CD4-positive, alpha-beta T cell (primary cell): Measurements from ENCODE around the gene RNF223. TPM values are rescaled to one million over a fixed set of nuclear protein-coding genes. Genes with fewer than 3 reads are reported as not detected.
"Not testable (repeated sequence)": the region's sequence is repeated elsewhere in the genome, so short reads cannot be mapped to it uniquely, and the experiment has no call there.

Experiments
- ATAC-seq: fragments of 200-7000 bp; cut with Tn5 transposase; one replicate; pipeline ENCODE4 v1.10.0; 2022; ENCODE audit warnings: mild to moderate bottlenecking; ENCODE audit not compliant: poor library complexity
- CTCF ChIA-PET: fragments of 350-600 bp; sonication (Branson Sonifier 250); formaldehyde crosslinking; loops from one replicate; lab custom pipeline; 2021; ENCODE audit warnings: antibody characterized with exemption, inconsistent platforms; lab: Charles Lee
- POLR2A ChIA-PET: fragments of 350-600 bp; sonication (Branson Sonifier 250); formaldehyde crosslinking; loops from one replicate; lab custom pipeline; 2021; ENCODE audit warnings: antibody characterized with exemption, inconsistent platforms; lab: Charles Lee
- DNase-seq, 14 experiments: peaks; one replicate each; pipeline ENCODE4 v3.0.0-alpha.2; 2013 to 2020; ENCODE audit warnings: mixed read lengths in 2 of 14
- H3K27ac ChIP-seq, 2 donors: one replicate each; pipeline versions ENCODE4 v1.5.1 to v1.7.0; 2013; ENCODE audit warnings: low read length in 2 of 2, low read depth in 1 of 2, mild to moderate bottlenecking in 1 of 2
- H3K27me3 ChIP-seq, 2 experiments: 1 replicate in 1 of 2; 2 replicates in 1 of 2; pipeline versions ENCODE4 v1.6.1 to v1.7.0; 2013; ENCODE audit warnings: low read length in 2 of 2, control low read depth in 1 of 2, mild to moderate bottlenecking in 1 of 2, moderate library complexity in 1 of 2; ENCODE audit not compliant: insufficient read depth in 2 of 2, control insufficient read depth in 1 of 2
- H3K36me3 ChIP-seq: one replicate; pipeline ENCODE4 v1.6.1; 2013; ENCODE audit warnings: low read length, control low read depth; ENCODE audit not compliant: insufficient read depth
- H3K4me1 ChIP-seq: one replicate; pipeline ENCODE4 v1.6.1; 2013; ENCODE audit warnings: low read length, control low read depth; ENCODE audit not compliant: insufficient read depth
- H3K4me3 ChIP-seq: one replicate; pipeline ENCODE4 v1.5.1; 2013; ENCODE audit warnings: mild to moderate bottlenecking, low read length, moderate library complexity
- H3K9me3 ChIP-seq, 2 experiments: 1 replicate in 1 of 2; 2 replicates in 1 of 2; pipeline versions ENCODE4 v1.6.1 to v1.7.0; 2013; ENCODE audit warnings: low read length in 2 of 2, mild to moderate bottlenecking in 2 of 2, control low read depth in 1 of 2, moderate library complexity in 1 of 2; ENCODE audit not compliant: control insufficient read depth in 1 of 2, insufficient read depth in 1 of 2
- H3K27ac Mint-ChIP-seq: one replicate; pipeline ENCODE4 v1.8.0; 2020; ENCODE audit warnings: mixed read lengths
- H3K27me3 Mint-ChIP-seq: one replicate; pipeline ENCODE4 v1.8.0; 2021; ENCODE audit warnings: mixed read lengths
- H3K36me3 Mint-ChIP-seq: one replicate; pipeline ENCODE4 v1.8.0; 2021; ENCODE audit warnings: low read depth, mixed read lengths
- H3K4me1 Mint-ChIP-seq: one replicate; pipeline ENCODE4 v1.8.0; 2021; ENCODE audit warnings: low read depth, mixed read lengths
- H3K4me3 Mint-ChIP-seq: one replicate; pipeline ENCODE4 v1.8.0; 2020; ENCODE audit warnings: mild to moderate bottlenecking, mixed read lengths
- H3K9me3 Mint-ChIP-seq: one replicate; pipeline ENCODE4 v1.8.0; 2020; ENCODE audit warnings: mixed read lengths
- intact Hi-C, 2 experiments: fragments of 100-400 bp; cut with DNase I in 1 of 2; cut with micrococcal nuclease in 1 of 2; formaldehyde crosslinking; loops; one replicate each; pipeline versions ENCODE4 v1.15.1 to v1.9.0; 2023 to 2025; cut with DNase I, micrococcal nuclease
- total RNA-seq, 174 experiments: library from RNA in 2 of 174; stranded (reverse) in 2 of 174; gene quantifications; one replicate each; pipeline ENCODE4 v1.2.3 and lab custom pipeline; 2021 to 2026
- TF ChIP-seq, protein P1 (sequence below): fragments of 200-600 bp; IDR thresholded peaks from one replicate; pipeline ENCODE4 v1.8.0; 2022; ENCODE audit warnings: antibody characterized with exemption, mild to moderate bottlenecking

Gene RNF223
- total RNA-seq, 2 experiments from 2014 or later: not detected

DNA sequence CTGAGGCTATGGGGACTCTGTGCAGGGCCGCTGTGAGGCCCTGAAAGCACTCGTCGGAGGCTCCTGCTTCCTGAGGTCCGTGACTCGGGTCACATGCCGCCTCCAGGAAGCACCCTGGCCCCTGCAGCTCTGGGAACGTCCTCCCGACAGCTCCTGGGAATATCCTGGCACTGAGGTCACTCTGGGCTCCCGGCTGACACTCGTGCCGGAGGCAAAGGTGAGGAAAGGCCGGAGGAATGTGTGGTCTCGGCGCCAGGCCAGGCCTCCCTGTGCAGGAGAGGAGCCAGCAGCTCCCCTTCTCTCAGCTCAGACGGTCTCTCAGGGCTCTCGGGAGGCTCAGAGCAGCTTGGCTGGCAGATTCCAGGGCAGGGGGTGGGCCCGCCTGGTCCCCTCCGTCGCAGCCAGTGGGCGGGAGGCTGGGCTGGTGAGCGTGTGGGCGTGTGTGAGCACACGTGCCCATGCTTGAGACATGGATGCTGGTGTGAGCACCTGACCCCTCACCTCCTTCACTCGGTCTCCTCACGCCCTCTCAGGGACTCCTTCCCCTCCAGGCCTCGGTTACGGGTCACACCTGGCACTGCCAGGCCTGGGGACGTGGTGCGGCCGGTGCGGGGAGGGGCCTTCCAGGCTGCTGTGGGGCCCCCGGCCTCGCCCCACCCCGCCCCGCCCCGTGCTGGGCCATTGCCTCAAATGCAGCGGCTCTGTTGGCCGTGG is 5.5 kb upstream of the RNF223 start:
- TF ChIP-seq, protein P1, sequence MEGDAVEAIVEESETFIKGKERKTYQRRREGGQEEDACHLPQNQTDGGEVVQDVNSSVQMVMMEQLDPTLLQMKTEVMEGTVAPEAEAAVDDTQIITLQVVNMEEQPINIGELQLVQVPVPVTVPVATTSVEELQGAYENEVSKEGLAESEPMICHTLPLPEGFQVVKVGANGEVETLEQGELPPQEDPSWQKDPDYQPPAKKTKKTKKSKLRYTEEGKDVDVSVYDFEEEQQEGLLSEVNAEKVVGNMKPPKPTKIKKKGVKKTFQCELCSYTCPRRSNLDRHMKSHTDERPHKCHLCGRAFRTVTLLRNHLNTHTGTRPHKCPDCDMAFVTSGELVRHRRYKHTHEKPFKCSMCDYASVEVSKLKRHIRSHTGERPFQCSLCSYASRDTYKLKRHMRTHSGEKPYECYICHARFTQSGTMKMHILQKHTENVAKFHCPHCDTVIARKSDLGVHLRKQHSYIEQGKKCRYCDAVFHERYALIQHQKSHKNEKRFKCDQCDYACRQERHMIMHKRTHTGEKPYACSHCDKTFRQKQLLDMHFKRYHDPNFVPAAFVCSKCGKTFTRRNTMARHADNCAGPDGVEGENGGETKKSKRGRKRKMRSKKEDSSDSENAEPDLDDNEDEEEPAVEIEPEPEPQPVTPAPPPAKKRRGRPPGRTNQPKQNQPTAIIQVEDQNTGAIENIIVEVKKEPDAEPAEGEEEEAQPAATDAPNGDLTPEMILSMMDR: no peak
- ChIA-PET POLR2A (interaction anchor here (1.0 kb wide), 1 partner anchor 11 kb away, joined by 3 read pairs; no protein-coding TSS in a partner anchor), CTCF (no interaction called here)
- no peaks in the 10 kb centered on the region for H3K9me3 Mint-ChIP-seq
- Histone ChIP-seq H3K4me3 (peak overlapping the region; percentile 35), H3K27me3 (peaks cover 13 to 14% of the 10 kb centered on the region in 2 experiments), H3K36me3 (no peaks in the 10 kb centered on the region), H3K9me3 (peaks cover 0 to 10% of the 10 kb centered on the region in 2 experiments), H3K4me1 (peaks cover 14% of the 10 kb centered on the region), H3K27ac (no peak overlapping the region)
- H3K27ac Mint-ChIP-seq: no peak overlapping the region
- H3K4me3 Mint-ChIP-seq: peak overlapping the region; percentile 20
- no peaks in the 10 kb centered on the region for H3K36me3 Mint-ChIP-seq
- intact Hi-C loops: no loop called here
- DNase-seq (peak in 6 of 14 experiments; percentile 14 to 65 (median 32)), ATAC-seq (peak; percentile 78)
- H3K4me1 Mint-ChIP-seq: no peaks in the 10 kb centered on the region
- H3K27me3 Mint-ChIP-seq: peaks cover 3% of the 10 kb centered on the region

DNA sequence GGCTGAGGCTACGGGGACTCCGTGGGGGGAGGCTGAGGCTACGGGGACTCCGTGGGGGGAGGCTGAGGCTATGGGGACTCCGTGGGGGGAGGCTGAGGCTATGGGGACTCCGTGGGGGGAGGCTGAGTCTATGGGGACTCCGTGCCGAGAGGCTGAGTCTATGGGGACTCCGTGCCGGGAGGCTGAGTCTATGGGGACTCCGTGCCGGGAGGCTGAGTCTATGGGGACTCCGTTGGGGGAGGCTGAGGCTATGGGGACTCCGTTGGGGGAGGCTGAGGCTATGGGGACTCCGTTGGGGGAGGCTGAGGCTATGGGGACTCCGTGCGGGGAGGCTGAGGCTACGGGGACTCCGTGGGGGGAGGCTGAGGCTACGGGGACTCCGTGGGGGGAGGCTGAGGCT is 3.3 kb upstream of the RNF223 start:
- intact Hi-C loops: not testable (repeated sequence)

DNA sequence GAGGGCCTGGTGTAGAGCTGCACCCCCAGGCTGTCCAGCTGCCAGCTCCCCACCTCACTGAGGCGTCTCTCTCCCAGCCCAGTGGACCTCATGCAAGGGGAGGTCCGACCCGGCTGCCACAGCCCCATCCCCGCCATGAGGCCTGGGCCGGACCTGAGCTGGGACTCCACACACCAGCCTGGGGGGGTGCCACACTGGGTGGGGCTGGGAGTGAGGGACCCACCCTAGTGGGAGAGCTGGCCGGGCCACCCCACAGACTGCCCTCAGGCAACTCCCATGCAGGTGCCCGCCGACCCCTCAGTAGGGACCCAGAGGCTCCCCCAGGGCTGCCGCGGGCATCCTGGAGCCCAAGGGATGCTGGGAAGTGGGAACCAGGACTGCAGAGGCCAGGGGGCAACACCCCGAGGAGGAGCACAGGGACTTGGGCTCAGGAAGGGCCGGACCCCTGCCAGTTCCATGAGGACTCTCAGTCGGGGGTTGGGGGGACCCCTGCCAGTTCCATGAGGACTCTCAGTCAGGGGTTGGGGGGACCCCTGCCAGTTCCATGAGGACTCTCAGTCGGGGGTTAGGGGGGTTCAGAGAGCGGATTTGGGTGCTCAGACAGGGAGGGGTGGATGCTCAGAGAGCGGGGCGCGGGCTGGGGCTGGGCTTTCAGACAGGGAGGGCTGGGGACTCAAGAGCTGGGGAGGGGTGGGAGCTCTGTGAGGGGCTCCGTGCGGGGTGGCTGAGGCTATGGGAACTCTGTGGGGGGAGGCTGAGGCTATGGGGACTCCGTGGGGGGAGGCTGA is 1.2 kb upstream of the RNF223 start:
- peak in 1 of 14 experiments; percentile 4 for DNase-seq
- TF ChIP-seq, protein P1: no peak
- H3K27ac ChIP-seq: no peak overlapping the region
- Mint-ChIP-seq H3K27ac (no peak overlapping the region), H3K4me1 (no peaks in the 10 kb centered on the region), H3K27me3 (peaks cover 6% of the 10 kb centered on the region), H3K4me3 (no peak overlapping the region), H3K36me3 (no peaks in the 10 kb centered on the region), H3K9me3 (no peaks in the 10 kb centered on the region)
- peaks cover 0 to 10% of the 10 kb centered on the region in 2 experiments for H3K9me3 ChIP-seq
- POLR2A ChIA-PET: no interaction called here
- CTCF ChIA-PET: no interaction called here
- intact Hi-C loops: no loop called here
- ATAC-seq: no peak
- H3K36me3 ChIP-seq: no peaks in the 10 kb centered on the region
- H3K4me1 ChIP-seq: peaks cover 13% of the 10 kb centered on the region
- H3K27me3 ChIP-seq: peaks cover 23 to 25% of the 10 kb centered on the region in 2 experiments
- no peak overlapping the region for H3K4me3 ChIP-seq

More for the DNA sequence above, 3.3 kb upstream of the RNF223 start:
- POLR2A ChIA-PET, H3K36me3 Mint-ChIP-seq, H3K27ac ChIP-seq, H3K9me3 ChIP-seq, H3K36me3 ChIP-seq, H3K27ac Mint-ChIP-seq, H3K4me3 ChIP-seq, ATAC-seq, H3K4me3 Mint-ChIP-seq, H3K9me3 Mint-ChIP-seq, H3K4me1 Mint-ChIP-seq, DNase-seq, H3K27me3 Mint-ChIP-seq, CTCF ChIA-PET: not testable (repeated sequence)
- H3K4me1 ChIP-seq: peaks cover 14% of the 10 kb centered on the region
- H3K27me3 ChIP-seq: peaks cover 20 to 25% of the 10 kb centered on the region in 2 experiments
